Mesodermal cell (in vitro differentiated cells): ENCODE results near the gene KATNB1.

Experiments
- H3K27ac ChIP-seq: 2 replicates; pipeline ENCODE4 v1.7.0; 2013; ENCODE audit warnings: mild to moderate bottlenecking, low read depth, low read length, moderate library complexity; ENCODE audit not compliant: severe bottlenecking
- H3K36me3 ChIP-seq: 2 replicates; pipeline ENCODE4 v1.7.1; 2013; ENCODE audit warnings: mild to moderate bottlenecking, low read length, moderate library complexity; ENCODE audit not compliant: control insufficient read depth, insufficient read depth
- H3K4me1 ChIP-seq: one replicate; pipeline ENCODE4 v1.7.1; 2013; ENCODE audit warnings: mild to moderate bottlenecking, low read length; ENCODE audit not compliant: insufficient read depth, control insufficient read depth, poor library complexity, severe bottlenecking
- H3K4me3 ChIP-seq: 2 replicates; pipeline ENCODE4 v1.7.0; 2013; ENCODE audit warnings: low read length, control low read depth, mild to moderate bottlenecking; ENCODE audit not compliant: insufficient read depth, poor library complexity, severe bottlenecking; ENCODE audit errors: extremely low read depth
- H3K9me3 ChIP-seq: 2 replicates; pipeline ENCODE4 v1.7.1; 2013; ENCODE audit warnings: mild to moderate bottlenecking, low read length, moderate library complexity; ENCODE audit not compliant: control insufficient read depth
- WGBS, 2 experiments: methylation state at CpG; one replicate each; pipeline ENCODE4 v1.1.5; 2013; ENCODE audit warnings: missing lambda C conversion rate in 2 of 2; ENCODE audit not compliant: insufficient coverage in 2 of 2; 5-methylcytosine and 5-hydroxymethylcytosine counted together

KATNB1 gene

DNA sequence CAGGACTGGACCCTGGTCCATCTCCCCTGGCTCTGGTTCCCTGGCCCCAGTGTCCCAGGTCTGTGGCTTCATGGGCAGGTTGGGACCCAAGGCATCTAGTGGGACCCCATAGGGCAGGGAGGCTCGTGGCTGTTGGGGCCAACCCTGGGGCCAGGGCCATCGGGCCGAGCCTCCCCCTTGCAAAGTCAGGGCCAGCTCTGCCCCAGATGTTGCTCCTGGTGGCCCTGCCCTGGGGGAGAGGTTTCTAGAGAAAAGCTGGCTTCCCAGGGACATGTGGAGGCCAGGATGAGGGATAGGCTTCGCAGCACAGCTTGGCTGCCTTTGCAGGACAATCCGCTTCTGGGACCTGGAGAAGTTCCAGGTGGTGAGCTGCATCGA, 16.6 kb downstream of the KATNB1 start:
- H3K36me3 ChIP-seq, result peaks cover 51% of the 10 kb centered on the region
- no peaks in the 10 kb centered on the region for H3K9me3 ChIP-seq
- H3K4me3 ChIP-seq, result no peak overlapping the region
- H3K27ac ChIP-seq, result no peak overlapping the region
- whole genome bisulfite sequencing, 2 experiments, result 91 to 95% methylated on average over 4 to 6 of the region's 6 CpGs
- H3K4me1 ChIP-seq, result no peaks in the 10 kb centered on the region

DNA sequence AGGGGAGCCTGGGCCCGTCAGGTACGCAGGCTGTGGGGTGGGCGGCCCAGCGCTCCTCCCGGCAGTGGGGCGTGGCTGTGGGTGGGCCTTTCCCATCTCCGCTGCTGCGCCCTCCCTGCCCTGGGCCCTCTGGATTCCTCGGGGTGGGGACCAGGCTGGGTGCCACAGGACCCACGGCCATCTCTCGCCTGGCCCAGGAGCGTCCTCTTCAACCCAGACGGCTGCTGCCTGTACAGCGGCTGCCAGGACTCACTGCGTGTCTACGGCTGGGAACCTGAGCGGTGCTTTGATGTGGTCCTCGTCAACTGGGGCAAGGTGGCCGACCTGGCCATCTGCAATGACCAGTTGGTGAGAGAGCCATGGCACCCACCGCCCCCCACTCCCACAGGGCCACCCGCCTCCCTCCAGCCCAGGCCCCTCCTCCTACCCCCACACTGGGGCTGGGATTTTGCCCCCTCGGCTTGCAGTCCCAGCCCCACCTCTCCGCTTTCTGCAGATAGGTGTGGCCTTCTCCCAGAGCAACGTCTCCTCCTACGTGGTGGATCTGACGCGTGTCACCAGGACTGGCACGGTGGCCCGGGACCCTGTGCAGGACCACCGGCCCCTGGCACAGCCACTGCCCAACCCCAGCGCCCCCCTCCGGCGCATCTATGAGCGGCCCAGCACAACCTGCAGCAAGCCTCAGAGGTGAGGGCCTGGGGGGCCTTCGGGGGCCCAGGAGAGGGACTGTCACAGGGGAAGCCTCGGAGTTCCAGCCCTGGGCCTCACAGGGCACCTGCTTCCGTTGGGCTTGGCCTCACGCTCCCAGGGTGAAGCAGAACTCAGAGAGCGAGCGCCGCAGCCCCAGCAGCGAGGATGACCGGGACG, 17.2 kb downstream of the KATNB1 start:
- Histone ChIP-seq H3K4me1 (no peaks in the 10 kb centered on the region), H3K4me3 (no peak overlapping the region), H3K9me3 (no peaks in the 10 kb centered on the region), H3K27ac (no peak overlapping the region), H3K36me3 (peaks cover 52% of the 10 kb centered on the region)
- WGBS, 2 experiments, result 90 to 93% methylated on average over 41 to 42 of the region's 44 CpGs

- Histone ChIP-seq H3K9me3 (no peaks in the 10 kb centered on the region), H3K27ac (no peak overlapping the region), H3K36me3 (peaks cover 54% of the 10 kb centered on the region), H3K4me1 (peaks cover 2% of the 10 kb centered on the region), H3K4me3 (no peak overlapping the region)
- WGBS, 2 experiments, result 90 to 98% methylated on average over 22 to 29 of the region's 32 CpGs
Measured at GRCh38 chr16:57753448-57754353, 18.1 kb downstream of the KATNB1 start.

GRCh38 chr16:57754354-57755060, 18.9 kb downstream of the KATNB1 start:
- 83 to 98% methylated on average over 7 to 8 of the region's 9 CpGs for WGBS, 2 experiments
- no peaks in the 10 kb centered on the region for H3K9me3 ChIP-seq
- H3K4me3 ChIP-seq, result no peak overlapping the region
- peaks cover 5% of the 10 kb centered on the region for H3K4me1 ChIP-seq
- H3K36me3 ChIP-seq, result peaks cover 54% of the 10 kb centered on the region
- H3K27ac ChIP-seq, result no peak overlapping the region

DNA sequence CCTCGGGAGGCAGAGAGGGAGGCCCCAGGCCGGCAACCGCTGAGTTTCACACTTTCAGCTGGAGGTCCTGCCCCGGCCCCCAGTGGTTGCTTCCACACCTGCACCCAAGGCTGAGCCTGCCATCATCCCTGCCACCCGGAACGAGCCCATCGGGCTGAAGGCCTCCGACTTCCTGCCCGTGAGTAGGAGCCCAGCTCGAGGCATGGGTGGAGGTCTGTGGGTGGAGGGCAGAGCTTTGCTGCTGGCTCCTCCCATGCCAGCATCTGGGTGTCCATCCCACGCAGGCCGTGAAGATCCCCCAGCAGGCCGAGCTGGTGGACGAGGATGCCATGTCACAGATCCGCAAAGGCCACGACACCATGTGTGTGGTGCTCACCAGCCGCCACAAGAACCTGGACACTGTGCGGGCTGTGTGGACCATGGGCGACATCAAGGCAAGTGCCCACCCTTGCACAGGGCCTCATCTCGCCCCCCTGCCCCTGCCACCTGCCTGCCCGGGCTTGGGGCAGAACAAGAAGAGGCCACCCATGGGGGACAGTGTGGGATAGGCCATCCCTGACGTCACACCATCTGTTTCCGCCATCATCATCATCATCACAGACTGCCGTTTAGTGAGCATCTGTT, 19.6 kb downstream of the KATNB1 start:
- Histone ChIP-seq H3K36me3 (peaks cover 61% of the 10 kb centered on the region), H3K4me3 (no peak overlapping the region), H3K4me1 (peaks cover 5% of the 10 kb centered on the region), H3K27ac (no peak overlapping the region), H3K9me3 (no peaks in the 10 kb centered on the region)
- 90 to 93% methylated on average over 19 to 23 of the region's 24 CpGs for WGBS, 2 experiments

GRCh38 chr16:57755726-57756423, 20.3 kb downstream of the KATNB1 start:
- whole genome bisulfite sequencing, 2 experiments, result 89 to 97% methylated on average over 13 to 14 of the region's 18 CpGs
- H3K36me3 ChIP-seq, result peaks cover 67% of the 10 kb centered on the region
- peaks cover 5% of the 10 kb centered on the region for H3K4me1 ChIP-seq
- H3K4me3 ChIP-seq, result no peak overlapping the region
- no peak overlapping the region for H3K27ac ChIP-seq
- no peaks in the 10 kb centered on the region for H3K9me3 ChIP-seq

DNA sequence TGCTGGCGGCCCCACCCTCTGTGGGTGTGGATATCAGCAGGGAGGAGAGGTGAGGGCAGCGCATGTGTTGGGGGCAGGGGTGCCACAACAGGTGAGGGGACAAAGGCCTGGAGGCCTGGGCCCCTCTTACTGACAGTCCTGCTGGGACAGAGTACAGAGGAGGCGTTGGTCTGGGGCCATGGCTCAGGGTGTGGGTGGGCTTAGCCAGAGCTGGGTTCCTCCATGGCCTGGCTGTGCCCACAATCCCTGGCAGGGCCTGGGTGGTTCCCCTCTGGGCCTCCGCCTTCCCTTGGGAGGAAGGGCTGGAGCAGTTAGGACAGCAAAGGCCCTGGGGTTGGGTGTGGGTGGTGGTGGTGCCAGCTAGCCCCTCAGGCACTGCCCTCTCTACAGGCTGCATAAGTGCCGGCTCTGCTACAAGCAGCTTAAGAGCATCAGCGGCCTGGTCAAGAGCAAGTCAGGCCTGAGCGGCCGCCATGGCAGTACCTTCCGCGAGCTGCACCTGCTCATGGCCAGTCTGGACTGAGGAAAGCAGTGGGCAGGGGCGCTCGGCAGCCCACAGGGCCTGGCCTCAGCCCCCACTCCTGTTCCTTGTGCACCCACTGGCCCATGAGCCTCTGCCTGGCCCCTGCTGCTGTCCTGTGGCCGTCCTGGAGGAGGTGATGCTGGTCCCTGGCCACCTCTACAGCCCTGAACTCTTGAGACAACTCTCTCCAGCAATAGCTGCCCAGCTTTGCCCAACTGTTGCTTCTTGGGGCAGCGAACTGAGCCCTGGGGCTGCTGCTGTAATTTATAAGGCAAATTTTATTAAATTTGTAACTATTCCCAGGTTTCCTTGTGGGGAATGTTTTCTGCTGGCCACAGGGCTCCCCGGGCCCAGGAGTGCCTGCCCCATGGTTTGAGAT, 21.1 kb downstream of the KATNB1 start:
- H3K36me3 ChIP-seq, result peaks cover 68% of the 10 kb centered on the region
- no peak overlapping the region for H3K4me3 ChIP-seq
- WGBS, 2 experiments, result 85 to 94% methylated on average over 10 of the region's 15 CpGs
- H3K9me3 ChIP-seq, result no peaks in the 10 kb centered on the region
- H3K27ac ChIP-seq, result no peak overlapping the region
- H3K4me1 ChIP-seq, result peaks cover 5% of the 10 kb centered on the region

DNA sequence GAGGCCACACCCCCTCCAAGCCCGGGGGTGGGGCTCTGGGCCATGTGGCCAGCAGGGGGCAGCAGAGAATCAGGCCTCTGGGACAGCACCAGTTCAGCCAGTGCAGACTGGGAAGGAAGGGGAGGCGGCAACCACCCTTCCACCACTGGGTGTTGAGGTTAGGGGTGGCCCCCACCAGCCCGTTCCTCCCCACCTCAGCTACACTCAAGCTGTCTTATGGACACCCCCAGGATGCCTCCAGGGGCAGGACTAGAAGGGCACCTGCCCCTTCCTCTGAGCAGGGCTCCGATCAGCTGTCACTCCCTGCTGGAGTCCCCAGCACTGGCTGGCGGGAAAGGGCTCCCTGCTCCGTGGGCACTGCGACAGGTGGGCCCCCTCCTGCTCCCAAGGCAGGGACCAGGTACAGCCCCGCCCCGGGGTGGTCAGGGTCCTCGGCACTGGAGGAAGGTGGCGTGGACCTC, 21.8 kb downstream of the KATNB1 start:
- peaks cover 5% of the 10 kb centered on the region for H3K4me1 ChIP-seq
- H3K4me3 ChIP-seq, result no peak overlapping the region
- H3K36me3 ChIP-seq, result peaks cover 72% of the 10 kb centered on the region
- WGBS, 2 experiments, result 69 to 80% methylated on average over 7 to 9 of the region's 11 CpGs
- H3K27ac ChIP-seq, result no peak overlapping the region
- H3K9me3 ChIP-seq, result no peaks in the 10 kb centered on the region

GRCh38 chr16:57757883-57758282, 22.3 kb downstream of the KATNB1 start:
- 93 to 100% methylated on average over 5 of the region's 7 CpGs for WGBS, 2 experiments
- Histone ChIP-seq H3K4me3 (no peak overlapping the region), H3K9me3 (no peaks in the 10 kb centered on the region), H3K36me3 (peaks cover 72% of the 10 kb centered on the region), H3K4me1 (peaks cover 5% of the 10 kb centered on the region), H3K27ac (no peak overlapping the region)
